ENCODE data around the gene CFAP46. TPM values are rescaled to one million over a fixed set of nuclear protein-coding genes. Genes with fewer than 3 reads are reported as not detected.

The CFAP46 gene
- total and polyA plus RNA-seq, 2 of the 8 experiments (the other 6 are each of a cell fraction or from before 2014, with no cell fraction given): 2.6 to 4.8 TPM

GRCh38 chr10:132828681-132829080 is 113.7 kb downstream of the CFAP46 start:
- DNase-seq (ENCODE audit: low read depth in 1 of 2, low spot score in 2 of 2): no peak
- WGBS, 2 experiments (ENCODE audit: extremely low coverage in 1 of 2, insufficient coverage in 1 of 2, insufficient read length in 1 of 2, insufficient replicate concordance in 2 of 2, low coverage in 1 of 2, low lambda C conversion rate in 2 of 2, missing lambda C conversion rate in 1 of 2): 89% methylated on average over 20 of the region's 20 CpGs; no CpG with 5 or more reads in 1 of the 2 experiments
- Histone ChIP-seq H3K4me1 (replicated peaks in 1 of 4; ENCODE audit: control insufficient read depth in 3 of 4, insufficient read depth in 4 of 4, low read length in 3 of 4) (no peaks in the 10 kb centered on the region), H3K9ac (replicated peaks in 1 of 4; ENCODE audit: extremely low read depth in 1 of 4, low read depth in 3 of 4, low read length in 3 of 4) (no peak overlapping the region), H2BK12ac (ENCODE audit: low read depth, low read length) (no peak overlapping the region), H3K9me3 (ENCODE audit: insufficient read depth in 2 of 2, low read depth in 1 of 2, low read length in 1 of 2) (peaks cover 17 to 37% of the 10 kb centered on the region in 2 experiments), H3K36me3 (ENCODE audit: control insufficient read depth in 2 of 4, insufficient read depth in 4 of 4, low read length in 3 of 4) (no peaks in the 10 kb centered on the region; a peak in 1 of 8 replicates), H3K27me3 (replicated peaks in 1 of 4; ENCODE audit: control insufficient read depth in 3 of 4, extremely low read depth in 1 of 4, insufficient read depth in 3 of 4, low read length in 3 of 4) (no peaks in the 10 kb centered on the region), H3K18ac (ENCODE audit: extremely low read depth, low read length) (no peak overlapping the region), H2BK15ac (ENCODE audit: low read length) (no peak overlapping the region), H4K8ac (ENCODE audit: extremely low read depth, insufficient read depth, low read length) (no peak overlapping the region), H2AFZ (ENCODE audit: low read length) (no peak overlapping the region), H2AK5ac (ENCODE audit: low read depth, low read length) (no peak overlapping the region), H3K79me1 (ENCODE audit: low read depth, low read length) (no peaks in the 10 kb centered on the region; the same call in 1 of the 2 replicates), H3K56ac (replicated peaks; ENCODE audit: insufficient read length, low read depth, low read length) (no peak overlapping the region), H2BK5ac (ENCODE audit: low read depth, low read length) (no peak overlapping the region), H3K4ac (replicated peaks; ENCODE audit: insufficient read length, low read depth, low read length) (no peak overlapping the region), H3K23ac (ENCODE audit: insufficient read length) (no peak overlapping the region), H2BK20ac (ENCODE audit: low read length) (no peak overlapping the region), H3K27ac (ENCODE audit: low read depth, low read length) (no peak overlapping the region), H2BK120ac (replicated peaks; ENCODE audit: low read depth, low read length) (no peak overlapping the region), H4K5ac (ENCODE audit: insufficient read length, low read depth, low read length) (no peak overlapping the region), H3K4me2 (ENCODE audit: insufficient read depth in 1 of 2, low read depth in 2 of 2, low read length in 2 of 2) (no peak overlapping the region), H3K79me2 (ENCODE audit: control insufficient read depth in 1 of 2, insufficient read depth in 2 of 2, low read length in 2 of 2) (no peaks in the 10 kb centered on the region), H3K4me3 (ENCODE audit: extremely low read depth in 1 of 4, insufficient read depth in 2 of 4, low read depth in 3 of 4, low read length in 4 of 4) (no peak overlapping the region), H3K14ac (ENCODE audit: insufficient read length) (no peak overlapping the region), H3K23me2 (ENCODE audit: low read depth, low read length) (no peaks in the 10 kb centered on the region; the same call in 1 of the 2 replicates), H4K91ac (replicated peaks; ENCODE audit: insufficient read length, low read length) (no peak overlapping the region), H4K20me1 (replicated peaks in 1 of 2; ENCODE audit: control insufficient read depth in 1 of 2, insufficient read depth in 2 of 2, low read length in 2 of 2) (no peaks in the 10 kb centered on the region)
- CTCF ChIA-PET (ENCODE audit: partially characterized antibody): interaction anchor here (0.6 kb wide), 1 partner anchor 176 kb away, joined by 5 read pairs; no protein-coding TSS in a partner anchor
- no peak for TF ChIP-seq RFX5 (IDR thresholded peaks at IDR 0.05; ENCODE audit: borderline replicate concordance, low read depth, low read length)
- no peak for TF ChIP-seq MAX (IDR thresholded peaks at IDR 0.05)
- TF ChIP-seq RBBP5 (IDR thresholded peaks at IDR 0.05; ENCODE audit: borderline replicate concordance, low read depth, low read length): no peak
- TF ChIP-seq KDM4A (IDR thresholded peaks at IDR 0.05; ENCODE audit: low read depth, low read length, severe bottlenecking): no peak
- no peak for TF ChIP-seq YY1 (IDR thresholded peaks at IDR 0.05; ENCODE audit: low read depth, low read length)
- no peak for TF ChIP-seq RXRA (IDR thresholded peaks at IDR 0.05; ENCODE audit: insufficient read depth, low read depth, low read length)
- no peak for TF ChIP-seq SRF (IDR thresholded peaks at IDR 0.05; ENCODE audit: low read depth, low read length)
- TF ChIP-seq HDAC6 (IDR thresholded peaks at IDR 0.05; ENCODE audit: low read depth, low read length): no peak
- no peak for TF ChIP-seq JUN (IDR thresholded peaks at IDR 0.05; ENCODE audit: low read depth, low read length)
- TF ChIP-seq JUND (IDR thresholded peaks at IDR 0.05; ENCODE audit: low read length): no peak
- TF ChIP-seq RAD21 (IDR thresholded peaks at IDR 0.05 in 1 of 2, conservative IDR thresholded peaks at IDR 0.05 in 1 of 2; ENCODE audit: low read depth in 2 of 2, low read length in 2 of 2): no peak
- no peak for TF ChIP-seq SUZ12 (IDR thresholded peaks at IDR 0.05; ENCODE audit: low read length)
- TF ChIP-seq POU5F1 (IDR thresholded peaks at IDR 0.05; ENCODE audit: low read depth, low read length): no peak
- no peak for TF ChIP-seq SP2 (IDR thresholded peaks at IDR 0.05; ENCODE audit: low read length)
- no peak for TF ChIP-seq GTF2F1 (IDR thresholded peaks at IDR 0.05; ENCODE audit: borderline replicate concordance, low read depth, low read length)
- FAIRE-seq: no peak
- POLR2A ChIA-PET (ENCODE audit: partially characterized antibody): no interaction called here
